OCI-LY7 (cell line): ENCODE results near the gene LDLRAD4. TPM values are rescaled to one million over a fixed set of nuclear protein-coding genes. Genes with fewer than 3 reads are reported as not detected.

ENCODE experiments used
- BruUV-seq: library from RNA; stranded (reverse); fragments of 400-500 nt; replicated peaks from 2 replicates; lab custom pipeline; 2021; lab: Mats Ljungman, UMichigan
- CTCF ChIA-PET: fragments of 300-600 bp; sonication (Branson Sonifier 250); formaldehyde crosslinking; loops from one replicate; lab custom pipeline; 2022; ENCODE audit warnings: antibody characterized with exemption; ENCODE audit not compliant: unreplicated experiment; lab: Charles Lee
- POLR2A ChIA-PET: fragments of 300-600 bp; sonication (Branson Sonifier 250); formaldehyde crosslinking; loops from one replicate; lab custom pipeline; 2022; ENCODE audit warnings: antibody characterized with exemption; lab: Charles Lee
- DNase-seq: peaks from one replicate; pipeline ENCODE4 v3.0.0-alpha.2; 2015; ENCODE audit warnings: low spot score
- H2AFZ ChIP-seq: fragments of 200-600 bp; sonication (generic), shearing (Covaris generic); 2 replicates; pipeline ENCODE4 v1.6.1; 2014; ENCODE audit warnings: mild to moderate bottlenecking, antibody characterized with exemption, low read length, moderate library complexity
- H3K27ac ChIP-seq: fragments of 200-600 bp; sonication (generic); 2 replicates; pipeline ENCODE4 v1.5.1; 2014; ENCODE audit warnings: mixed run types, low read depth, mild to moderate bottlenecking, moderate library complexity, low read length, inconsistent platforms; ENCODE audit not compliant: poor library complexity, severe bottlenecking
- H3K36me3 ChIP-seq: fragments of 200-600 bp; sonication (generic); 2 replicates; pipeline ENCODE4 v1.6.1; 2014; ENCODE audit warnings: mild to moderate bottlenecking, antibody characterized with exemption, low read length, moderate library complexity, mixed read lengths; ENCODE audit not compliant: insufficient read depth
- H3K4me1 ChIP-seq: fragments of 200-600 bp; sonication (generic); 2 replicates; pipeline ENCODE4 v1.5.1; 2014; ENCODE audit warnings: mild to moderate bottlenecking, low read length; ENCODE audit not compliant: insufficient read depth, poor library complexity, severe bottlenecking
- H3K4me2 ChIP-seq: fragments of 200-600 bp; sonication (generic); 2 replicates; pipeline ENCODE4 v1.6.1; 2014; ENCODE audit warnings: mild to moderate bottlenecking, low read length
- H3K4me3 ChIP-seq: fragments of 200-600 bp; sonication (generic); 2 replicates; pipeline ENCODE4 v1.5.1; 2014; ENCODE audit warnings: mild to moderate bottlenecking, low read depth, low read length; ENCODE audit not compliant: poor library complexity, severe bottlenecking
- H3K79me2 ChIP-seq: fragments of 200-600 bp; sonication (generic); 2 replicates; pipeline ENCODE4 v1.6.1; 2016; ENCODE audit warnings: low read depth, mild to moderate bottlenecking, low read length, moderate library complexity, mixed read lengths; ENCODE audit not compliant: insufficient read depth
- H3K9me2 ChIP-seq: fragments of 200-600 bp; sonication (generic); 2 replicates; pipeline ENCODE4 v1.6.1; 2016; ENCODE audit warnings: mild to moderate bottlenecking, low read length, mixed read lengths; ENCODE audit not compliant: insufficient read depth
- H3K9me3 ChIP-seq: fragments of 200-600 bp; sonication (generic); 2 replicates; pipeline ENCODE4 v1.6.1; 2014; ENCODE audit warnings: mild to moderate bottlenecking, mixed run types, low read length, mixed read lengths
- H4K20me1 ChIP-seq: fragments of 200-600 bp; sonication (generic); 2 replicates; pipeline ENCODE4 v1.6.1; 2014; ENCODE audit warnings: mild to moderate bottlenecking, antibody characterized with exemption, low read length, moderate library complexity, mixed read lengths; ENCODE audit not compliant: insufficient read depth
- EZH2phosphoT487 ChIP-seq: fragments of 200-600 bp; sonication (generic); IDR thresholded peaks from 2 replicates; pipeline ENCODE4 v1.6.1; 2018; ENCODE audit warnings: low read depth, borderline replicate concordance, mild to moderate bottlenecking, mixed run types, antibody characterized with exemption, low read length, moderate library complexity, mixed read lengths
- intact Hi-C: fragments of 100-400 bp; cut with micrococcal nuclease; formaldehyde crosslinking; loops from one replicate; pipeline ENCODE4 v1.10.0; 2022; ENCODE audit not compliant: unreplicated experiment
- total RNA-seq, 2 experiments: library from RNA; depleted of rRNA in 1 of 2; stranded (reverse); fragments of >200 nt in 1 of 2; shearing (Covaris generic) in 1 of 2; gene quantifications; 2 replicates each; pipeline ENCODE4 v1.2.3, GENCODE V29; 2014 to 2022
- TF ChIP-seq, protein P1 (sequence below): fragments of 200-600 bp; sonication (generic); conservative IDR thresholded peaks from 2 replicates; pipeline ENCODE4 v1.5.1; 2014; ENCODE audit warnings: mild to moderate bottlenecking, antibody characterized with exemption, low read length, moderate library complexity, mixed read lengths

Gene LDLRAD4
- total RNA-seq, 2 experiments from 2014 or later = 26.2 to 43.8 TPM

DNA sequence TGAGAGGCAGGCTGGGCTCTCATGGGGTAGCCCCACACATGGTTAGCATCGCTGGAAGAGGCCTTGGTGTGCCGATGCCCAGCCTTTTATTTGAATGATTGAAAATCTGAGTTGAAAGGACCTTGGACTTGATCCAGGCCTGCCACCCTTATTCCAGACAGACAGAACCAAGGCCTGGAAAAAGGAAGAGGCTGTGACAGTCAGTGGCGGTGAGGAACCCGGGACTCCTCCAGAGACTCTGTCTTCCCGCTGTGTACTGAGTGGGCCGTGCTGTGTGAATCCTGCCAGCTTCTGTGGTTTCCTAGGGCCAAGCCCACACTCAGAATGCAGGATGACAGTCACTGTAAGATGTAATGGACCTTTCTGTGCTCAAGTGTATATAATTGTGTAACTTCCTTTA lies 218.5 kb downstream of the LDLRAD4 start:
- H3K79me2 ChIP-seq = no peaks in the 10 kb centered on the region
- H3K9me2 ChIP-seq = no peaks in the 10 kb centered on the region
- TF ChIP-seq EZH2phosphoT487 = no peak
- TF ChIP-seq, protein P1, sequence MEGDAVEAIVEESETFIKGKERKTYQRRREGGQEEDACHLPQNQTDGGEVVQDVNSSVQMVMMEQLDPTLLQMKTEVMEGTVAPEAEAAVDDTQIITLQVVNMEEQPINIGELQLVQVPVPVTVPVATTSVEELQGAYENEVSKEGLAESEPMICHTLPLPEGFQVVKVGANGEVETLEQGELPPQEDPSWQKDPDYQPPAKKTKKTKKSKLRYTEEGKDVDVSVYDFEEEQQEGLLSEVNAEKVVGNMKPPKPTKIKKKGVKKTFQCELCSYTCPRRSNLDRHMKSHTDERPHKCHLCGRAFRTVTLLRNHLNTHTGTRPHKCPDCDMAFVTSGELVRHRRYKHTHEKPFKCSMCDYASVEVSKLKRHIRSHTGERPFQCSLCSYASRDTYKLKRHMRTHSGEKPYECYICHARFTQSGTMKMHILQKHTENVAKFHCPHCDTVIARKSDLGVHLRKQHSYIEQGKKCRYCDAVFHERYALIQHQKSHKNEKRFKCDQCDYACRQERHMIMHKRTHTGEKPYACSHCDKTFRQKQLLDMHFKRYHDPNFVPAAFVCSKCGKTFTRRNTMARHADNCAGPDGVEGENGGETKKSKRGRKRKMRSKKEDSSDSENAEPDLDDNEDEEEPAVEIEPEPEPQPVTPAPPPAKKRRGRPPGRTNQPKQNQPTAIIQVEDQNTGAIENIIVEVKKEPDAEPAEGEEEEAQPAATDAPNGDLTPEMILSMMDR = no peak
- peak overlapping the region; percentile 78; the same call in 1 of the 2 replicates for H3K4me2 ChIP-seq
- intact Hi-C loops = no loop called here
- H3K27ac ChIP-seq = peak overlapping the region; percentile 71
- ChIA-PET POLR2A (no interaction called here), CTCF (no interaction called here)
- no peaks in the 10 kb centered on the region for H4K20me1 ChIP-seq
- H3K9me3 ChIP-seq = no peaks in the 10 kb centered on the region
- H3K4me1 ChIP-seq = peaks cover 27% of the 10 kb centered on the region
- H3K36me3 ChIP-seq = no peaks in the 10 kb centered on the region
- no peak for DNase-seq
- no TSS peak for BruUV-seq
- peak overlapping the region; percentile 97; the same call in 1 of the 2 replicates for H2AFZ ChIP-seq
- no peak overlapping the region for H3K4me3 ChIP-seq

DNA sequence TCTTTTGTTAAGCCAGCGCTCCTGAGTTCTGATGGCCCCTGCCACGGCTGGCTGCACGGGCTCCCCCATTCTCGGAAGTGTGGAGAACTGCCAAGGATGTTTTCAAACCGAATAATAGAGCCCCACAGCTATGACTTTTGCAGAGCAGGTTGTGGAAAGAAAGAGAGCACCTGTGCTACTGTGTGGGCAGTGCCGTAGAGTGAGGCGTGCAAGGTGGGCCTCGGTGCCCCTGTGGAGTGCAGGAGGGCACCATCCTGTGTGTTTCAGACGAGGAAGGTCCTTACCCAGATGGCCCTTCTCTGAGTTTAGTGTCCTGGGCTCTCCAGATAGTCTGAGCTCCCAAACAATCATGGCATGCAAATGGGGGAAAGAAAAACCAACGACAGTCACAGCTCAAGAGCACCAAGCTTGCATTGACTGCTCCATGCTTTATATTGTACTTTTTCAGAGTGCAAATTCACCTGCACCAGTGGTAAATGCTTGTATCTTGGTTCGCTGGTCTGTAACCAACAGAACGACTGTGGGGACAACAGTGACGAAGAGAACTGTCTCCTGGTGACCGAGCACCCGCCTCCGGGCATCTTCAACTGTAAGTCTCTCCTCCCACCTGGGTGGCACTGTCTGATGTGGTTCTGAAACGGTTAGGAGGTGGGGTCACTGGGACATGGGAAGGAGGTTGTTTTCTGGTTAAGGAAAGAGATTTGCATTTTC lies 219.4 kb downstream of the LDLRAD4 start:
- TF ChIP-seq EZH2phosphoT487 = no peak
- TF ChIP-seq, protein P1 = peak; percentile 41; the same call in 1 of the 2 replicates
- Histone ChIP-seq H3K9me3 (no peaks in the 10 kb centered on the region), H3K27ac (peak overlapping the region; percentile 71), H3K4me1 (peaks cover 27% of the 10 kb centered on the region), H3K36me3 (no peaks in the 10 kb centered on the region), H3K4me2 (peak overlapping the region; percentile 78), H3K79me2 (no peaks in the 10 kb centered on the region), H3K4me3 (peak overlapping the region; percentile 42), H4K20me1 (no peaks in the 10 kb centered on the region), H3K9me2 (no peaks in the 10 kb centered on the region), H2AFZ (peak overlapping the region; percentile 97)
- no TSS peak for BruUV-seq
- peak; percentile 80 for DNase-seq
- ChIA-PET POLR2A (interaction anchor here (1.0 kb wide), 1 partner anchor 12 kb away, joined by 3 read pairs; no protein-coding TSS in a partner anchor), CTCF (no interaction called here)
- intact Hi-C loops = no loop called here

DNA sequence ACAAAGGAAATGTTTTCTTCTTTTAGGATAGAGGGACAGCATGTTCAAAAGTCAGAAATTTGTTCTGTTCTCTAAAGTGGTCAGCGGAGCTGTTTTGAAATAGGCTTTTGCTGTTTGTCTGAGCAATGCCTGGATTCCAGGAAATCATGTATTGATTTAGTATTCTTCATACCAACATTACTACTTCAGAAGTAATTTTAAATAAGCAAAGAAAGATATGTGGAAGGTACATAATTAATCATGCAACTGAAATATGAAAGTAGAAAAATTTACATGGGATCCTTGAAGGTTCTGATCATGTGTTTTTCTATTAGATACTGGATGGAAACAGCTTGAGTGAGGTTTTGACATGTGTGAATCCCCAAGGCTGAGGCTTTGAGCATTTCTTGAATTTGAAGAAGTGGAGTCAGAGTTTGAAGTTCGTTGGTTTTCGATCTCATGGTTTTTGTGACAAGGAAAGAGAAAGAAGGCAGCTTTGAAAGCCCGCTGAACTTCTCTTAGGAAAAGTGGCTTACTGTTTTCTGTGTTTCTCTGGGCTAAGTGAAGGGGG lies 220.0 kb downstream of the LDLRAD4 start:
- Histone ChIP-seq H3K36me3 (no peaks in the 10 kb centered on the region), H3K9me2 (no peaks in the 10 kb centered on the region), H3K4me2 (peak overlapping the region; percentile 78), H3K79me2 (no peaks in the 10 kb centered on the region), H2AFZ (peak overlapping the region; percentile 97), H3K9me3 (no peaks in the 10 kb centered on the region), H3K4me1 (peaks cover 27% of the 10 kb centered on the region), H3K4me3 (peak overlapping the region; percentile 42), H3K27ac (peak overlapping the region; percentile 71), H4K20me1 (no peaks in the 10 kb centered on the region)
- ChIA-PET CTCF (no interaction called here), POLR2A (interaction anchor here (1.0 kb wide), 2 partner anchors 12 to 265 kb away, joined by 3 to 4 read pairs; no protein-coding TSS in a partner anchor)
- DNase-seq = peak; percentile 5
- TF ChIP-seq, protein P1 = peak; percentile 7; the same call in 1 of the 2 replicates
- no peak for TF ChIP-seq EZH2phosphoT487
- intact Hi-C loops = no loop called here
- BruUV-seq = no TSS peak
